Measurements from ENCODE around the gene CIB4.
"Not testable (repeated sequence)": the region's sequence is repeated elsewhere in the genome, so short reads cannot be mapped to it uniquely, and the experiment has no call there.

CIB4 gene

DNA sequence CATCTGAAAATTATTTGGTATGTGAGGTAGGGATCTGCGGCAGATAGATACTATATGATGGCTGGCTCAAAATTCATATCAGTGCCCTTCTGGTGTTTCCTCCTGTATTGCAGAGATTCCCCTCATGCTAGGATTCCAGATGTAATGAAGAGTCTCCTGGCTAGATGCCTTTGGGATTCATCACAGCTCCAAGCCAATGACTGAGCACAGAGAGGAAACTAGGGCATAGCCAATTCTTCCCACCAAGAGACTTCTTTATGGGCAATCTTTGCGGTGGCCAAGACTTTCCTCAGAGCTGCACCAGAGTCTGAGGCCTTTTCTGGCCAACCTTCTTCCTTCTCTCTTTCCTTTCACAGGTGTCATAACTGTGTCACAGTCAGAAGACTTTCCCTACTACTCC lies 25.5 kb upstream of the CIB4 start:
- Histone ChIP-seq H3K9ac (ENCODE audit: low read depth, low read length) (no peak overlapping the region), H3K4me1 (ENCODE audit: control insufficient read depth, insufficient read depth, low read length) (no peaks in the 10 kb centered on the region), H3K36me3 (ENCODE audit: control insufficient read depth, insufficient read depth, low read length) (no peaks in the 10 kb centered on the region), H3K27ac (ENCODE audit: low read depth, low read length) (no peak overlapping the region), H3K9me3 (ENCODE audit: control insufficient read depth, insufficient read depth, low read length) (0 out of 2 replicates have a peak, but pooled peaks cover 5% of the 10 kb centered on the region), H3K27me3 (ENCODE audit: control insufficient read depth, insufficient read depth, low read length) (no peaks in the 10 kb centered on the region), H3K4me3 (ENCODE audit: low read depth, low read length) (no peak overlapping the region)

DNA sequence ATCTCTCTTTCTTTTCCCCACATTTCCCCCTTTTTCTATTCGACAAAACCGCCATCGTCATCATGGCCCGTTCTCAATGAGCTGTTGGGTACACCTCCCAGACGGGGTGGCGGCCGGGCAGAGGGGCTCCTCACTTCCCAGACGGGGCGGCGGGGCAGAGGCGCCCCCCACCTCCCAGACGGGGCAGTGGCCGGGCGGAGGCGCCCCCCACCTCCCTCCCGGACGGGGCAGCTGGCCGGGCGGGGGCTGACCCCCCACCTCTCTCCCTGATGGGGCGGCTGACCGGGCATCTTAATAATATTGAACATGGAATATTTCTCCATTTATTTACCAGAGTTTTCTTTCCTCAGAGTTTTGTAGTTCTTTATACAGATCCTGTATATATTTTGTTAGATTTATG lies 24.1 kb upstream of the CIB4 start:
- not testable (repeated sequence) for H3K27me3 ChIP-seq (ENCODE audit: control insufficient read depth, insufficient read depth, low read length); H3K4me1 ChIP-seq (ENCODE audit: control insufficient read depth, insufficient read depth, low read length); H3K27ac ChIP-seq (ENCODE audit: low read depth, low read length); H3K4me3 ChIP-seq (ENCODE audit: low read depth, low read length); H3K36me3 ChIP-seq (ENCODE audit: control insufficient read depth, insufficient read depth, low read length); H3K9ac ChIP-seq (ENCODE audit: low read depth, low read length)
- H3K9me3 ChIP-seq (ENCODE audit: control insufficient read depth, insufficient read depth, low read length), result peaks cover 16% of the 10 kb centered on the region

DNA sequence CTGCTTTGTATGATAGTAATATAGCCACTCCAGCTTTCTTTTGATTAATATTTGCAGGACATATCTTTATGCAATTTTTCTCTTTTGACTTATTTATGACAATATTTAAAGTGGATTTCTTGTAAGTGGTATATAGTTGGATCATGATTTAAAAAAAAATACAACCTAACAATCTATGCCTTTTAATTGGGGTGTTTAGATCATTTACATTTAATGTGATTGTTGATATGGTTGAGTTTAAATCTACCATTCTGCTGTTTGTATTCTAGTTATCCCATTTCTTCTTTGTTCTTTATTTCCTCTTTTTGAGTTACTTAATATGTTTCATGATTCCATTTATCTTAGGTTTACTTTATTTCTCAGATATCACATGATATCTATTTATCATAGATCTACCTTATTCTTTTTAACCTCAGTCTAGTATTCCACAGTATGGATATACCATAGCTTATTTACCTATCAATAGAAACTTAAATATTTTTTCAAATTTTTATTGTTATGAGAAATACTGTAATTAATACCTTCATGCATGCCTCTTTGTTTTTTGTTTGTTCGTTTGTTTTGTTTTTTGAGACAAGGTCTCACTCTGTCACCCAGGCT lies 19.3 kb upstream of the CIB4 start:
- H3K27ac ChIP-seq (ENCODE audit: low read depth, low read length), result no peak overlapping the region
- 0 out of 2 replicates have a peak, but pooled peaks cover under 1% of the 10 kb centered on the region for H3K4me1 ChIP-seq (ENCODE audit: control insufficient read depth, insufficient read depth, low read length)
- no peak overlapping the region for H3K9ac ChIP-seq (ENCODE audit: low read depth, low read length)
- no peak overlapping the region for H3K4me3 ChIP-seq (ENCODE audit: low read depth, low read length)
- H3K9me3 ChIP-seq (ENCODE audit: control insufficient read depth, insufficient read depth, low read length), result peaks cover 19% of the 10 kb centered on the region
- no peaks in the 10 kb centered on the region; the same call in 1 of the 2 replicates for H3K27me3 ChIP-seq (ENCODE audit: control insufficient read depth, insufficient read depth, low read length)
- no peaks in the 10 kb centered on the region for H3K36me3 ChIP-seq (ENCODE audit: control insufficient read depth, insufficient read depth, low read length)

DNA sequence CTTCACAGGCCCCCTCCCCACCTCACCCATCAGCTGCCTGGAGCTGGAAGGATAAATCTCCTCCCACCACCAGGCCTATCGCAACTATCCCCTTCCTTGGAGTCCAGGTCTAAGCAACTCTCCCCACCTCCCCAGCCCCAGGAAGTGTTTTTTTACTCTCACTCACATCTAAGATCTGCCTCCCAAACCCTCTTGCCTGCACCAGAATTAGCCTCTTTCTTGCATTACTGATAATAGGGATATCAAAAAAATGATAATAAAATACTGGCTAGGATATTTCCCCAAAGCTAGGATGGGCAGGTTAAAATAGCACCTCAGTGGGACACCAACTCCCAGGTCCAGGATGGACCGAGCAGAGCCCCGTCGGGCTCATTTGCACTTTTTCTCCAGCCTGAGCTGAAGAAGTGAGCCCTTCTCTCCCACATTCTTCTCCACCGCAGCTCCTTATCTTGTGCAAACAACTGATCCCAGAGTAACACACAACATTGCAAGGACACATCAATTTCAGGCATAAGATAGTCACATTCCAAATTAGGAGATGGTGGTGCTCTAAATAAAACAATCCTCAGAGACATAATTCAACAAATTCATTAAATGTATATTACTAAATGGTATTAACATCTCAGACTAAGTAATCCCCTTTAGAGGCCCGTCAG lies 17.7 kb upstream of the CIB4 start:
- Histone ChIP-seq H3K9me3 (ENCODE audit: control insufficient read depth, insufficient read depth, low read length) (peaks cover 18% of the 10 kb centered on the region), H3K27ac (ENCODE audit: low read depth, low read length) (no peak overlapping the region), H3K9ac (ENCODE audit: low read depth, low read length) (no peak overlapping the region), H3K27me3 (ENCODE audit: control insufficient read depth, insufficient read depth, low read length) (no peaks in the 10 kb centered on the region; the same call in 1 of the 2 replicates), H3K4me3 (ENCODE audit: low read depth, low read length) (no peak overlapping the region), H3K36me3 (ENCODE audit: control insufficient read depth, insufficient read depth, low read length) (no peaks in the 10 kb centered on the region), H3K4me1 (ENCODE audit: control insufficient read depth, insufficient read depth, low read length) (peaks cover 13% of the 10 kb centered on the region)

DNA sequence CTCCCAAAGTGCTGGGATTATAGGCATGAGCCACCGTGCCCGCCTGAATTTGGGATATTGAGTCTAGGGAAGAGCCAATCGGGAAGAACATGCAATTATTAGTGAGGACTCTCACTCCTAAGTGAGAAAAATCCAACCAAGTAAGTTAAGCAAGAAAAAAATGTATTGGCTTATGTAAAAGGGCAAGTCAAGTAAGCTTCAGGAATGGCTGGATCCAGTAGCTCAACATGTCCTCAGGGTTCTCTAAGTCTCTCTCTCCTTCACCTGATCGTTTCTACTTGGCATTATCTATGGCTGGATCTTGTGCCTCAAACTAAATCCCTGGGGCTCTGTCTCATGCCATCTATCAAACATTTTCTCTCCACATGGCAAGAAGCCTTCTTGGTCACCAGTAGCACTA lies 16.1 kb upstream of the CIB4 start:
- H3K27me3 ChIP-seq (ENCODE audit: control insufficient read depth, insufficient read depth, low read length), result no peaks in the 10 kb centered on the region; the same call in 1 of the 2 replicates
- H3K4me3 ChIP-seq (ENCODE audit: low read depth, low read length), result no peak overlapping the region
- H3K9ac ChIP-seq (ENCODE audit: low read depth, low read length), result no peak overlapping the region
- H3K36me3 ChIP-seq (ENCODE audit: control insufficient read depth, insufficient read depth, low read length), result no peaks in the 10 kb centered on the region
- H3K4me1 ChIP-seq (ENCODE audit: control insufficient read depth, insufficient read depth, low read length), result peaks cover 13% of the 10 kb centered on the region
- no peak overlapping the region for H3K27ac ChIP-seq (ENCODE audit: low read depth, low read length)
- H3K9me3 ChIP-seq (ENCODE audit: control insufficient read depth, insufficient read depth, low read length), result peaks cover 18% of the 10 kb centered on the region

DNA sequence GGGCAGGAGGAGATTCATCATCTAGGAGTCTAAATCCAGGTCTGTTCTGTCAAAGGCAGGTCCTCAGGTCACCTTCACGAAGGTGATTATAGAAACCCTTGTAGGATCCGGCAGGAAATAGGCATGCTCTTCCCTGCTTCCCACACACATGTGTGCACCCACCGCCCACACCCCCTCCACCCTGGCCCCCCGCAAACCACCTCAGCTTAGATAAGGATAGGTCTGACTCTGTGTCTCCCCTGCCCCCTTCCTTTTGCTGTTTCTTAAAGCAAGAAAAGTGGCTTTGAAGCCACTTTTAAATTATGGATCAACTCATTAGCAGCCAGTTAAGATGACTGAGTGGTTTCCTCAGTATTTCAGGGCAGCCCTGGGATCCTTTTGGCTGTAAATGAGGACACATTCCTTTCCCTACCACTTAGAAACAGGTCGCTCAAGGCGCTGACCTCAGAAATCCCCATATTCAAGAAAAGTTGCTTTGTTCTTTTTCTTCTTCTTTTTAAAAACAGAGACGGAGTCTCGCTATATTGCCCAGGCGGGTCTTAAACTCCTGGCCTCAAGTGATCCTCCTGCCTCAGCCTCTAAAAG lies 14.5 kb upstream of the CIB4 start:
- Histone ChIP-seq H3K9me3 (ENCODE audit: control insufficient read depth, insufficient read depth, low read length) (peaks cover 12% of the 10 kb centered on the region), H3K4me1 (ENCODE audit: control insufficient read depth, insufficient read depth, low read length) (peaks cover 13% of the 10 kb centered on the region), H3K36me3 (ENCODE audit: control insufficient read depth, insufficient read depth, low read length) (no peaks in the 10 kb centered on the region), H3K27ac (ENCODE audit: low read depth, low read length) (peak overlapping the region; percentile 52), H3K27me3 (ENCODE audit: control insufficient read depth, insufficient read depth, low read length) (no peaks in the 10 kb centered on the region; the same call in 1 of the 2 replicates), H3K9ac (ENCODE audit: low read depth, low read length) (no peak overlapping the region), H3K4me3 (ENCODE audit: low read depth, low read length) (0 out of 2 replicates have a peak overlapping the region, but pooled peaks have one; percentile 21)

DNA sequence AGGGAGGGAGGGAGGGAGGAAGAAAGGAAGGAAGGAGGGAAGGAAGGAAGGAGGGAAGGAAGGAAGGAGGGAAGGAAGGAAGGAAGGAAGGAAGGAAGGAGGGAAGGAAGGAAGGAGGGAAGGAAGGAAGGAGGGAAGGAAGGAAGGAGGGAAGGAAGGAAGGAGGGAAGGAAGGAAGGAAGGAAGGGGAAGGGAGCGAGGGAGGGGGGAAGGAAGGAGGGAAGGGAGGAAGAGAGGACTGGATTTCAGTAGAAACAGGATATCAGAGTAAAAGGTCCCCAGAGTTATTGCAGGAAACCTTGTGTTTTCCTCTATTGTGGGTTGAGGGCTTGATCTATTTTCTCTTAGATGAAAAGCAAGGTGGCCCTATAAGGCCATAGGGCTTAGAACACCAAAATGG lies 14.0 kb upstream of the CIB4 start:
- Histone ChIP-seq H3K27ac (ENCODE audit: low read depth, low read length) (peak overlapping the region; percentile 52), H3K4me1 (ENCODE audit: control insufficient read depth, insufficient read depth, low read length) (peaks cover 13% of the 10 kb centered on the region), H3K4me3 (ENCODE audit: low read depth, low read length) (0 out of 2 replicates have a peak overlapping the region, but pooled peaks have one; percentile 21)
- H3K9me3 ChIP-seq (ENCODE audit: control insufficient read depth, insufficient read depth, low read length); H3K9ac ChIP-seq (ENCODE audit: low read depth, low read length); H3K36me3 ChIP-seq (ENCODE audit: control insufficient read depth, insufficient read depth, low read length); H3K27me3 ChIP-seq (ENCODE audit: control insufficient read depth, insufficient read depth, low read length): not testable (repeated sequence)

DNA sequence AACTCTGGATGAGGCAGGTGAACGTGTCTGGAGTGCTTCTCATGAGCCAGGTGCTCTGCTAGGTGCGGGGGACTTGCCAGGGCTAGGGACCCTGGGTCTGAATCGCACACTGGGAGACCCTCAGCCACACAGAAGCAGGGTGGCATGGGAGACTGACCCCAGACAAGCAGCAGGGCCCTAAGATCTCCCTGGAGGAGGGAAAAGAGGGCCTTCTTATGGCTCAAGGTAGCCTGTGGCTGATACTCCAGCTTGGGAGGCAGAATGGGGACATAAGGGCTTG lies 12.8 kb upstream of the CIB4 start:
- Histone ChIP-seq H3K27ac (ENCODE audit: low read depth, low read length) (no peak overlapping the region), H3K4me1 (ENCODE audit: control insufficient read depth, insufficient read depth, low read length) (peaks cover 13% of the 10 kb centered on the region), H3K36me3 (ENCODE audit: control insufficient read depth, insufficient read depth, low read length) (no peaks in the 10 kb centered on the region), H3K27me3 (ENCODE audit: control insufficient read depth, insufficient read depth, low read length) (no peaks in the 10 kb centered on the region; the same call in 1 of the 2 replicates), H3K9me3 (ENCODE audit: control insufficient read depth, insufficient read depth, low read length) (no peaks in the 10 kb centered on the region), H3K9ac (ENCODE audit: low read depth, low read length) (no peak overlapping the region), H3K4me3 (ENCODE audit: low read depth, low read length) (no peak overlapping the region)

DNA sequence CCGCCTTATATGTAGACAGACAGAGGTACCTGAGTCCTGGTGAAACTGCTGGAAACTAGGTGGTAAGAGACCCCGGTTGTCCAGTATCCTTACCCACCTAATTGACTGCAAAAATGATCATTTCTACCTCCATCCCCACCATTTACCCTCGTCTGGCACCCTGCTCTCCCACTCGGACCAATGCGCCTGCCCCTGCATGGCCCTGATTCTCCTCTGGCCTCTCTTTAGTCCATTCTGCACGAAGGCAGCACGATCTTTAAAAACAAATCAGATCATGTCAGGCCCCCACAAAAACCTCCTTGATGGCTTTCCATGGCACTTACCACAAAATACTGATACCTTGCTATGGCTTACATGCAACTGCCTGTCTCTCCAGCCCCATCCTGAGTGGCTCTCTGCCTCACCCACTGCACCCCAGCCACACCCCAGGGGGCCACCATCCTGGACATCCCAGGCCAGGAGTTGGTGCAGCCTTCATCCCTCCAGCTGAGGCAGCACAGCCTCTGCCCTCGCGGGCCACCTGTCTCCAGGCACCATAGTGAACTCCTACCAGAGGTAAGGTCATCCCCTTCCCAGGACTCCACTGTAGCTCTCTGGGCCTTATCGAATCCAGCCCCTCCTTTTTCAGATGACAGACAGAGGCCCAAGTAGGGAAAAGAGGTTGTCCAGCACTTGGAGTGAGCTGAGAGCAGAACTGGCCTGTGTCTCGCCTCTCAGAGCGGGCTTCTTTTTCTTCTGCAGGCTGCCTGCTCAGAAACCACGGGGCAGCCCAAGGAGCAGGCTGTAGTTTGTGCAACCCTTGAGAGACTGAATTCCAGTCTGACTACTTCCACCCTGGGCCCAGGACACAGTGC lies 12.3 kb upstream of the CIB4 start:
- Histone ChIP-seq H3K9me3 (ENCODE audit: control insufficient read depth, insufficient read depth, low read length) (no peaks in the 10 kb centered on the region), H3K4me1 (ENCODE audit: control insufficient read depth, insufficient read depth, low read length) (peaks cover 13% of the 10 kb centered on the region), H3K27ac (ENCODE audit: low read depth, low read length) (no peak overlapping the region), H3K36me3 (ENCODE audit: control insufficient read depth, insufficient read depth, low read length) (no peaks in the 10 kb centered on the region), H3K27me3 (ENCODE audit: control insufficient read depth, insufficient read depth, low read length) (no peaks in the 10 kb centered on the region; the same call in 1 of the 2 replicates), H3K4me3 (ENCODE audit: low read depth, low read length) (no peak overlapping the region), H3K9ac (ENCODE audit: low read depth, low read length) (no peak overlapping the region)

DNA sequence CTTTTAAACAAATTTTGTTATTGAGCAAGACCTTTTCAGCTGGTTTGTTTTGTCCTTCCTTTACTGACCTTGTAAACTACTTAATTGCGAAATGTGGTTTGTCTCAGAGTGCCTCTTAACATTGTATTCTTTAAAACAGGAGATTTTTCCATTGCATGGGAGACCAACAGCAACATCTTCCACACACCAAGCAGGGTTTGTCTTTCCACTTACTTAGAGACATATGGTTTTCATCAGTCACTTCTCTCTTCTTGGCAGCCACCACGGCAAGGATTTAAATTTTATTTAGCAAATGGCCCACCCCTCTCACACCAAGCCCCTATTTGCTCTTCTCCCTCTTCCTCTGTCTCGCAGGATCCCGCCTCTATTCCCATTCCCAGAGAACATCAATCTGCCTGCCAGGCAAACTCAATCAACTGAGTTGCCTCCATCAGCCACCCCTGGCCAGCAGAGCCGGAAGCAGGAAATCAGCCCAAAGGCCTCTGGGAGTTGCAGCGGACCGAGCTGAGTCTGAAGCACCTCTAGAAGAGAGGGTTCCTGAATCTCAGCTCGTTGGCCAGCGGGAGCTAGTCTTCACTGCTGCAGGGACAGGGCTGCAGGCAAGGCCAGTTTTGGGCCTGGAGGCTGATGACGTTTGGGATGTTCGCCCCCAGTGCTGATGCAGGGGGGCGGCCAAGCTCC lies 11.3 kb upstream of the CIB4 start:
- Histone ChIP-seq H3K27ac (ENCODE audit: low read depth, low read length) (no peak overlapping the region), H3K36me3 (ENCODE audit: control insufficient read depth, insufficient read depth, low read length) (no peaks in the 10 kb centered on the region), H3K27me3 (ENCODE audit: control insufficient read depth, insufficient read depth, low read length) (no peaks in the 10 kb centered on the region; the same call in 1 of the 2 replicates), H3K4me1 (ENCODE audit: control insufficient read depth, insufficient read depth, low read length) (peaks cover 13% of the 10 kb centered on the region), H3K9me3 (ENCODE audit: control insufficient read depth, insufficient read depth, low read length) (no peaks in the 10 kb centered on the region), H3K9ac (ENCODE audit: low read depth, low read length) (no peak overlapping the region), H3K4me3 (ENCODE audit: low read depth, low read length) (no peak overlapping the region)
